NCI-H510A (cell line): Measurements from ENCODE around the gene BRINP2.

Experiments
- DNase-seq: peaks from one replicate; lab custom pipeline; 2025; lab: John Stamatoyannopoulos, UW

BRINP2 gene

DNA sequence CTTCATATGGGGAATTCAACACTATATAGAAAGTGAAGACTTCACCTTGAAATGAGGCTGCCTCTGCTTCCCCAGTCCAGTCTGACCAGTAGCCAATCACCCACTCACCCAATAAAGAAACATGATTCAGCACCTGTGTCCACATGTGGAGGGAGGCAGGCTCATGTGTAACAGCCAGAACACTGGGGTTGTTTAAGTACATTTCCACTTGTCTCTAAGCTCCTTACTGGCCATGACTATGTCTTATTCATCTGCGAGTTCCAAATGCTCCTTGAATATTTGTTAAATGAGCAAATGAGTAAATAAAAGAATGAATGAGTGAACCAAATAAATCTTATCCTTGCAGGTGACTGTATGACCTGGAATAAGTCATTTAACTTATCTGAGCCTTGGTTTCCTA is 100.1 kb downstream of the BRINP2 start:
- no peak for DNase-seq

DNA sequence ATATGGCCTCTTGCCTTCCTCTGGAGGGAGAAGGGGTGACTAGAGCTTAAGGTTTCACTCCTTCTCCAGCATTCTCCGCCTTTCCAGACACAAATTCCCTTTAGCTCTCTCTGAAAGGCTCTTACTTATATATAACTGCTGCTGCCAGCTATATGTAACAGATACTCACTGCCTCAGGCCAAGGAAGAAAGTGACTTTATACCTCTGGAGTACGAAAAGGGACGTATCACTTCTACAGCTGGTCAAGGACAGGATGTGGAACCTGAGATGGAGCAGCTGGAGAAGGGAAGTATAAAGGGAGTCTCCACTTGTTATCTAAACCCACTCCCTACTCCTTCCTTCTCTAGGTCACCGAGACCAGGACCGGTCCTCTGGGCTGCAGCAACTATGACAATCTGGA is 102.4 kb downstream of the BRINP2 start:
- peak; percentile 3 for DNase-seq

DNA sequence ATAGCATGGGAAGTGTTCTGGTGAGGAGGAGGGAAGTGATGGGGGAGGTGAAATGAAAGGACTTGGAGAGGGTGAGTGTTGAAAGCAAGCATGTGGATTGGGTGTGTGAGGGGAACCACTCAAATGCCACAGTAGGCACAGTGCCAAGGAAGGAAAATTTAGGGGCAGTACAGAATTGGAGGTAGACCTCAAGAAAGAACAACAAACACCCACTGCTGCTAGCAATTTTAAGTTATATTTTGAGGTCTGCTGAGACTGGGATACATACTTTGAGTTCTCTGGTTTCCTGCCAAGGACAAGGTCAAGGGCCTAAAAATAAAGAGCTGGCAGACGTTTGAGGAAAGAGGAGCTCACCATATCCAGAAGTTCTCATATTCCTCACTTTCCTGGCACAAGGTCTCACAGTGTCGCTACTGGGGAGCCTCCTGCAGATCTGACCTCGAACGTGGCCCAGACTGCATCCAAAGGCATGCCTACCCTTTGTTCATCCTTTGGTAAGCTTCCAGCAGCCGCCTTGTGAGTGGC is 104.0 kb downstream of the BRINP2 start:
- DNase-seq, result no peak

DNA sequence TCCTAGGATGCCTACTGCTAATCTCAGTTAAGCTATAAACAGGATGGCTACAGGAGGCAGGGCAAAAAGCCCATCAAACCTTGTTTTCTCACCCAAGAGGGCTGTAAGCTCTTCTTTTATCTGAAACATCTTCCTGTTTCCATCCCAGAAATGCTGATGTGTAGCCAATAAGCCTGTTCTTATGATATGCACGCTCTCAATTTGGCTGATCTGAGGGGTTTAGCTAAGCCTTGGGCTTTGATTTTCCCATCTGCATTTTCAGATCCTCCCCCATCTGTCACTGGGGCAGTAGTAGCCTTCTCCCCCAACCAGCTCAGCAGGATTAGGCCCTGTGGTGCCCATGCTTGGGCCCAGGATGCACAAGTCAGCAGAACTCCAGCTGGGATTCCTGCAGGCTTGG is 105.0 kb downstream of the BRINP2 start:
- no peak for DNase-seq

DNA sequence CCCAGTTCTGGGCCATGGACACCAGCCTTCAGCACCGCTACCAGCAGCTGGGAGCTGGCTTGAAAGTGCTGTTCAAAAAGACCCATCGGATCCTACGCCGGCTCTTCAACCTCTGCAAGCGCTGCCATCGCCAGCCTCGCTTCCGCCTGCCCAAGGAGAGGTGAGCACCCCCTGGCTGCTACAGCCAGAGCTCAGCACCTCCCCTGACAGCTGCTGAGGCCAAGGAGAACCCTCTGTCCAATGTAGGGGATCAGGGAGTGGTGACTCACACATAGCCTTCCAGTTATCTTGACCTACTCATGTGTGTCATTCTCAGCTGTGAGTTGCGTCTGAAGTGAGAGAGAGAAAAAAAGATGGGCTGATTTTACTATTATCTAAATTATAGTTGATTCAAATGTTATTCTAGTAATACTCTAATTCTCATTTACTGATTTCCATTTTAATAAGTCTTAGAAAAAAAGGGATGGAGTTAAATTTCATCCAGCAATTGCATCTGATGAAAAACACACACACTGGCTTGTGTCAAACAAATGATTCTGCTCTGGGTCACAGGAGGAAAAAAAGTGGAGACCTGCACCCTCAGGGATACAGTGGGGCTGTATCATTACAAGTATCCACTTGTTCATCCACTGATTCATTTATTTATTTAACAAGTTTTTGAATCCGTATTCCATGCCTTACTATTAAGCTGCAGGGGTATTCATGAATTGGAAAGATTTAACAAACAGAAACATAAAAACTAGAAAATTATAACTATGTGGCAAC is 108.0 kb downstream of the BRINP2 start:
- DNase-seq, result no peak

DNA sequence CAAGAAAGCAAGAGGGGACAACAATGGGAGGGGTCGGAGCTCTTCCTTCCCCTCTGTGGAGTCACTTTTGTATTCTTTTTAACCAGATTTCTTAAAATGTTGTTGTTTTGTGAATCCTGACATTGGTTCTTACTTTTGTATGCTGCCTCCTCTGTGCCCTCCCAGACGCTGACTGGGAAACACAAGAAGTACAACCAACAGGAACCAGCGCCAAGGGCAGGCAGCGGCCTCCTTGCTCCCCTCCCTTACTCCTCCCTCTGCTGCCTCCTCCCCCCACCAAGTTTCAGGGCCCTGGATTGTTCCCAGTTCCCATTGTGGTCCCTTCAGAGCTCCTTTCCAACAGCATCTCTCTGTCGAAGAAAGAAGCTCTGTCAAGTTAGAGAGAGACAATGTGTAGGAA is 111.1 kb downstream of the BRINP2 start:
- no peak for DNase-seq

DNA sequence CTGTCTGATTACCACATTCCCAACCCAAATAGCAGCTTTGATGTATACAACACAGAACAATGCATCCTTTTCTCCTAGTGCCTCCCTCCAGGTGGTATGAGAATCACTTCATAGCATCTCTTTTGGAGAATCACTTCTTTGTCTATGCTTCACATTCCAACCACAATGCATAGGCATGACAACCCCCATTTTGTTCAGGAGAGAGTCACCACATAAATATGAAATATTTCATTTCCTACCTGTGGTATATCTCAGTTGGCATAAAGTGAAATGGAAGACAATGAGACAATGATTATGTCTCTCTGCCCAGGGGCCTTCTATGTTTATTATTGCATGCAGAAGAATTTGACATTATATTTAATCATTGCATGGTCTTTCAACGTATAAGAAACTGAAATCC is 112.2 kb downstream of the BRINP2 start:
- no peak for DNase-seq

DNA sequence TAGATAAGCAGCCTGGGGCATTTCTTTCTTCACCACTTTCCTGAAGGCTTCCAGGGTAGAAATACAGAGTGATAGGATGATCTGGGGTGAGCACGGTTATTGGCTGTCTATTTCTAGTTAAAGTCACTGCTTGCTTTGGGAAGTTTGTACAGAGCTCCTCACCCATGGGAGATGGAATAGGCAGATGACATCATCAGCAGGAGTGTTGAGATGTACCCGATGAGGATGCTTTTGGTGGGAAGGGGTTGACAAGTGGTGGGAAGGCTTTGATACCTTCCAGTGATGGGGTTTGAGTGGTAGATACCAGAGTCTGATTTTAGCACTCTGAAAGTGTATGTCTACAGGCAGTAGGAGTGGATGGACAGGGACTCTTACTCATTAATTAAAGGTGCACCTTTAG is 112.6 kb downstream of the BRINP2 start:
- DNase-seq, result no peak

DNA sequence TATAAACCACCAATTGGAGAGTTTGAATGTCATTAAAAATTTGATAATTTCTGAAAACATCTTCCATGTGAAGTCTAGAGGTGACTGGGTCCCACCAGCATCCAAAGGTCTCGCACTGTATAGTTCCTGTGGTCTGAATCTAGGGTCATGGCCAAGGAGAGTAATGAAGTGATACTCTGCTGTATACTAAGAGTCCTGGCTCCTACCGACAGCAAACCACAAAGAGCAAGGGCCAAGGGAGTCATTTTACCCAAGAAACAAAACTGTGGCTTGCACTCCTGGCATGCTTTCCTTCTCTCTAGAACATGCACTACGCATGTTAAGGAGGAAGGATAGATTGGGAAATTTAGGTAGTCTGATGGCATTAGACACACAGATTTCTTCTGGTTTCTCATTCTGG is 115.6 kb downstream of the BRINP2 start:
- DNase-seq, result no peak

DNA sequence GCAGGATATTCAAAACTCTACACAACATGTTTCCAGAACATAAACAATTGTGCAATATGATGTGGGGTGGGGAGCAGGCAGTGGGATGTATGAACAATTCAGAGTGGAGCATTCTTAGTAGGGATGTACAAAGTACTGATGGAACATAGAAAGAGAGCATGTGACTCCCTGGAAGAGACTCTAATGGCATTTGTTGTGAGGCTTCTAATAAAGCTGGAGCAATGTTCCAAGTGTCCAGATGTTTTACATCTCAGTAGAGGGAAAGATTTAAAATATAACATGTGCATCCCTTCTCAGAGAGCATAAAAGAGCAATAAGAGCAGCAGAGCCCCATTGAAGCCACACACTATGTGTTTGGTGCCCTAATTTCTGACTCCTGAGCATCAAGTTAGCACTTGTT is 116.5 kb downstream of the BRINP2 start:
- DNase-seq, result no peak

DNA sequence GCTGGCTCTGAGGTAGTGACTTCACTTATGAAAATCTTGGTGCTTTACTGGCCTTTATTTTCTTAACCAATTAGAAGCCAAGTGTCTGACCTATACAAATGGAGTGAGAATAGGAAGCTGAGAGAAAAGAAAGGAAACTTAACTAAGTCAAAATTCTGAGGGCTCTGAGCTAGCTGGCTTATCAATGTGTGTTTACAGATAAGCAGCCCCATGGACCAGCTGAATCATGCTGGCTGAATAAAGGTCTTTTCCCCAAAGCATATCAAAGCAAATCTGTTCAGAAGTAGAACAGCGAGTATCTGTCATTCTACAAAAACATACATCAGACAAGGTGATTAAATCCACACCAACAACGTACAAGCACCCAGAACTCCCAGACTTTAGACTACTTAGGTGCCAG is 117.2 kb downstream of the BRINP2 start:
- DNase-seq, result no peak

DNA sequence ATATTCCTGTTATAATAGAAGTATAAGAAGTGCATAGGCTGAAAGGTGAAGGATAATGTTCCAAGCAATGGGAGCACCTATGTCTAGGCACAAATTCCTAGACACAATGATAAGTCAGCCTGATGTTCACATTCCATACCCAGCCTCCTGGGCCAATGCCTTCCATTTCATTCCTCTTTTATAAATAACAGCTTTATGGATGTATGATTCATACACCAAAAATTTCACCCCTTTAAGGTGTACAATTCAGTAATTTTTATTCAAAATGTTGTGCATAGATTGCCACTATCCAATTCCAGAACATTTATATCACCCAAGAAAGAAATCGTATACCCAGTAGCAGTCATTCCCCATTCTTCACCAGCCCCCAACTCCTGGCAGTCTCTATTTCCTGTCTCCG is 118.8 kb downstream of the BRINP2 start:
- DNase-seq, result no peak

DNA sequence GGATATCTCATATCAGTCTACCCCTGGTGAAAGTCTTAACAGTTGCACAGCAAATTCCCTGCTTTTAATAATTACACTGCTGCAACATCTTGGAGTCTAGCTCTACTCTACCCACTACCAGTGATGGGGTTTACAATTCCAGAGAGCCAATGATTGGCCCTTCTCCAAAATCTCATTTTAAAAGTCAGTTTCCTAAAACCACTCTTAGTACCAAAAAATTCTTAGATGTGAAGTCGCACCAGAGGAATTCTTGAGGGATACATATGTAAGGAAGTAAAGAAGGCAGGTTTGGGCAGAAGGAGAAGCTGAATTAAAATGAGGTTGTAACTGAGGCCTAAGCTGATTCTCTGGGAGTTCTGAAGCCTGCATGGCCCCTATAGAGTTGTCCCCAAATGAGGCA is 129.7 kb downstream of the BRINP2 start:
- no peak for DNase-seq

DNA sequence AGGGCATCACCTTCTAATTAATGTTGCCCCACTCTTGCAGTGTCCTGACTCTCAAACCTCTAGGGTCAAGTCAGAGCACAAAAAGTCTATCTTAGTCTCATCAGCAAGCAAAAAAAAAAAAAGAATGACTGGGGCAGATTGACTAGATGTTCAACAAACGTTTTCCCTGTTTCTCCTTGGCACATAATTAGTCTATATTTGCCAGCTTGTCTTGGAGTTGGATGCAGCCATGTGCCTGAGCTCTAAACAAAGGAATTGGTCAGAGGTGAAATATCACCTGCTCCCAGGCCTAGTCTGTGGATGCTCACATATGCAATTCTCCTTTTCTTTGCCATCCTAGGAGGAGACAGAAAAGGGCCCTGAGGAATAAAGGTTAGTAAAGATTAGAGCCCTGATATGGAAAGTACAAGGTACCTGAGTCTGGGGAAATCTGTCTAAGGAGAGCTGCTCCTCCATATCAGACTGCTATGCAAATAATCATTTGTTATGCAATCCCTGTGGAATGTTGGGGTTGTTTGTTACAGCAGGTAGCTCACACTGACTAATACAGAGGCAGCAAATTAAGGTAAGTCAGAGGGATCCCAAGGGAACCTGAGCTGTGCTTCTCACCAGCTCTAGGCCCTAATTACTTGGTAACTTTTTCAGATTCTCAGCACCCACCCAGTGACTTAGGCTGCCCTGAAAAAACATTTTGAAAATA is 130.8 kb downstream of the BRINP2 start:
- DNase-seq, result no peak

DNA sequence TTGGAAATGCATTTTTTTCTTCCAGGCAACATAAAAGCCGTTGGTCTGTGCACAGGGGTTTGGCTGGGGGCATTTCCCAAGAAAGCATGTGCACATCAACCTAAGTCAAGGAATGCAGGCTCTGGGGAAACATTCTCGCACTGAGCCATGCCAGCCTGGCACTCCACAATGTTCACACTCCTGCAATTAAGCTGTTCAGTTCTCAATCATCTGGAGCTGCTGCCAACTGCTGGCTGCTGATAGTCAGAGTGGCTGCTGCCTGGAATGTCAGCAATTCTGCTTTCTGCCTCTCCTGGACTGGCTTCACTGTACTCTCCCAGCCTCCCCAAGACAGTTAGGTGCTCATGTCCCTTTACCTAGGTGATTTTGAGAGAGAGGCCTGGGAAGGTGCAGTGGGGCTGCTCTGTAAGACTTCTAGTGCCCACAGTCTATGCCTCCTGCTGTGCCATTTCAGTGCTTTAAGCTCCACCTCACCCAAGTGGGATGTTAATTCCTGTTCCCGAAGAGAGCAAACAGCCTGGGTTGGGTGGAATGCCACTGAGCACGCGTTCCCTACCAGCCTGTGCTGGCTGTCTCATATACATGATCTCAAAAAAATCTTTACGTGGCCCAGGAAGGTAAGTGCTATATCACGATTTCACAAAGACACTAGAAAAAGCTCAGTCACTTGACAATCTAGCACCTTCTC is 131.7 kb downstream of the BRINP2 start:
- DNase-seq, result no peak

DNA sequence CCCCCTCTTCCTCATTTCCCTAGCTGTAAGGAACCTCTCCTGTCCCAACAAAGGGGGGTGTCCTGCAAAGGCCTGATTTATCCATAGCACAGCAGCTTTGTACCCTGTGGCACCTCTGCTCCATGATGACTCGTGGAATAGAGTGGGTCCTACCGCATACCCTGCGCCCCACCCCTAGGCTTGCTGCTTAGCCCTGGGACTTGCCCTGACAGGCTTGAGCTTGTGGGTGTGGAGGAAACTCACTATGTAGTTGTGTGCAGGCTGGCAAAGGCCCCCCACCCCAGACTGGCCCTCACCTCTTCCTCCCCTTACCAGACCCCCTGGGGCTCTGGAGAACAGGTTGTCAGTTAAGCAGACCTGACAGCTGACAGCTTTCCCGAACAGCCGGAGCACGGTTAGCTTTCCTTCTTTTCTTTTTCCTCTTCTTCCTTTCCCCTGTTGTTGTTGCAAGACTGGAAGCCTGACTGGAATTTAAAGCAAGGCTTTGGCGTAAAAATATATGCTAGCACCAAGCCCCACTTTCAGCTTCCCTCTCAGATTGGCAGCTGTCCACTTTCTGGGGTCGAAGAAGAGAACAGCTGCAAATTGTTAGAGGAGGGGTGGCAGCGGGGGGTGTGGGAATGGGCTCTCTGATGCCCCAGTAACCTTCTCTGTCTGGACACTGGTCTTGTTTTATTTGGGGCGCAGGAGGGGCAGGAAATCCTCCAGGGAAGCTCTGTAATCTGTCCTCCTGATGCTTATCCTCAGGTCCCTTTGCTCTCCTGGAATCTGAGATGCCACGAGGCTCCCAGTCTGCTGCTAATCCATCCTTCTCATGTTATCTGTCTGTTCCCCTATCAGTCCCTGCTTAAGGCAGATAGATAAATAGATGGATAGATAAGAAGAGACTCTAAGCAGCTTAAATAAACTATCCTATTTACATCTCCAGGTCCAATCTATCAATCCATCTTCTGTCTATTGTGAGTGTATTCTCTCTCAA is 134.6 kb downstream of the BRINP2 start:
- no peak for DNase-seq

DNA sequence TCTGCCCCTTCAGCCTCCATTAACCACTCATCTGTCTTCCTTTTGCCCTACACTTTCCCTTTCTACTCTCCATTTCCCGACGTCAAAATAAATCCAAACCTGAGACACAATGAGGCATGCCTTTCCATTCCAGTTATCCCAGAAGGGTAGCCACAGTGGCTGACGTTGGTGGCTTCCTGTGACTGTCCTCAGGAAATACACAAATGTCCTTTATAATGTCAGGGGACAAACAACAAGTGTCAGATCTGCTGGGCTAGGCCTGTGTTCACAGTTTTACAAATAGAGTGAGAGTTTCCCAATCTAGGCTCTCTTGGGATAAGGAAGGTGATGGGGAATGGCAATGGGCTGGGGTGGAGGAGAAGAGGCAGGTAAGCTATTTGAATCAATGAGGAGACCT is 135.3 kb downstream of the BRINP2 start:
- DNase-seq, result no peak

DNA sequence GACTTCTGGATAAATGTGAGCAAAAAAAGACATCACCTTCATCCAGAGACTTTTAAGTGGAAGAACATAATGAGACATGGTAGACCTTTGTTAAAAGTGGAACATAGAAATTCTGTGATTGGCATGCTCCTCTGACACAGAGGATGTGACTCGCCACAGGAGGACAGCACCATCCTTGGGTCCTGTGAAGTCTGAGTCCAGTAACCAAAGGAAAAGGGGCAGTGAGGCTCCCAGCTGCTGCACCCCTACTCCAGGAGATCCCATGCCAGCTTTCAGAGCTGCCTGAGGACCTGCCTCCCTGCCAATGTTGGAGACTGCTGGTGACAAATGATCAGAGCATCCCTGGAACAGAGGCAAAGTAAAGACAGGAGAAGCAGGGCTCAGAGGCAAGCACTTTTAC is 136.2 kb downstream of the BRINP2 start:
- no peak for DNase-seq

DNA sequence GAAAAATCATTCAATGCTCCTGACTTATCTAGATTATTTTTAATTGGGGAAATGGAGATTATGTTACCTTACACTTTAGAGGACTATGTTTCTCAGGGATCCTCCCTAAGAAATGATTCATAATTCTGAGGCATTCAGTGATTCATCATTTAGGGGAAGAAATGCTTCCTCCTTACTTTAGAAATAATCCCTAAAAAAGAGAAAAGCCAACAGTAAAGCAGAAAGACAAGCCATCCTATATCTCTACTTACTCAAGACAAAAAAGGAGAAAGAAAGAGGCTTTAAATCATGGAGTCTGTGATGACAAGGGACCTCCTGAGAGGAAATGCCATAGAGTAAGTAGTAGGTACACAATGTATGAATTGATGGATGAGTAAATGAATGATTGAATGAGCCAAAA is 137.0 kb downstream of the BRINP2 start:
- no peak for DNase-seq

DNA sequence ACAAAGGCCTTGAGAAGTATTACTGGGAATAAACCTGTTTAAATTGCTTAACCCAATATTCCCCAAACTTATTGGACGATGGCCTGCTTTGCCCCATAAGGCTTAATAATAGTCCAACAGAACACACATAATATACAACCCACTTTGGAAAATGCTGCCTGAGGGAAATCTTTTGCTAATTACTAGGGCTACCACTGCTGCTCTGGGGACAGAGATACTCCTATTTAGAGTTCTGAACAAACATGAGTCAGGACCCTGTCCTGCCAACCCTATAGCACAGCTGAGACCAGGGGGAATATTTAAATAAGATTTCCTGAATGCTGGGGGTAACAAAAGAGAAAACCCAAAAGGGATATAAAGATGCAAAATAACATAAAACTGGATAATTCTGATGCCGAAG is 139.1 kb downstream of the BRINP2 start:
- DNase-seq, result no peak

DNA sequence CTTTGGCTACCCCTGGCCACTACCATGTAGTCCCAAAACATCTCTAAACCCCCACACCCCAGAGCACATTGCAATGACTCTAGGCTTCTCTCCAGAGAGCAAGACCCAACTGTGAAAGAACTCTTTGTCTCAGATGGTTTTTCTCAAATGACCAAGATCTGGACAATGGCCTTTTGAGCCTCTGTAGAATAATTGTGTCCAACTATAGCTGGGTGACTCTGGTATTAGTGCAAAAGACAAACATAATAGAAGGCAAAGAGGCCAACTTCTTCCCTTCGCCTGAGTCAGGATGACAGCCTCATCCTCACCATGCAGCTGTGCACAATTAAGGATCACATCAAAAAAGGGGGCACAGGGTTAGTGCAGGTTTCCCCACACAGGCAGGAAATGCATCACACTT is 139.6 kb downstream of the BRINP2 start:
- DNase-seq, result no peak

DNA sequence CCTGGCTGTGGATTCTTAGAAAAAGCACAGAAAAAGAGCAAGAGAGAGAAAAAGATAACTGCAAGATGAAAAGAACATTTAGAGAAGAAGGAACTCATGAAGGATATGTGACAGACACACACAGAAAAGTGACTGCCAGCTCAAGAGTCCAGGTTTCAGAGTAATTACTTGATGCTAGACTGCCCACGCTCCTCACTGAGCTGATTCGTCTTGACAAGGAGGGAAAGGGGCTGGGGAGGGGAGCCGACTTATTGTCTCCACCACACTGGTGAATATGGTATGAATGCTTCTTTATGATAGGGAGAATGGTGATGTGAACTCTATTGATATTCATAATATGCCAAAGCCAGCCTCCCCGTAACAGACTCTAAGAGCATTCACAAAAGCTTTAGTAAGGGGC is 140.4 kb downstream of the BRINP2 start:
- no peak for DNase-seq
